Activated CD4-positive, alpha-beta T cell treated with anti-CD3 and anti-CD28 coated beads, Interleukin-2, Interleukin-6, amounts not matched to agents 100 ng/mL and 50 ng/mL, durations not matched to agents 16 hours and 8 hours (primary cell): ENCODE results near the gene ADPGK.
A peak's percentile ranks its signal among the peaks of the same experiment; 100 is the strongest.
"Not testable (repeated sequence)": the region's sequence is repeated elsewhere in the genome, so short reads cannot be mapped to it uniquely, and the experiment has no call there.

Experiments
- DNase-seq: peaks from one replicate; pipeline ENCODE4 v3.0.0-alpha.2; 2020

The ADPGK gene

DNA sequence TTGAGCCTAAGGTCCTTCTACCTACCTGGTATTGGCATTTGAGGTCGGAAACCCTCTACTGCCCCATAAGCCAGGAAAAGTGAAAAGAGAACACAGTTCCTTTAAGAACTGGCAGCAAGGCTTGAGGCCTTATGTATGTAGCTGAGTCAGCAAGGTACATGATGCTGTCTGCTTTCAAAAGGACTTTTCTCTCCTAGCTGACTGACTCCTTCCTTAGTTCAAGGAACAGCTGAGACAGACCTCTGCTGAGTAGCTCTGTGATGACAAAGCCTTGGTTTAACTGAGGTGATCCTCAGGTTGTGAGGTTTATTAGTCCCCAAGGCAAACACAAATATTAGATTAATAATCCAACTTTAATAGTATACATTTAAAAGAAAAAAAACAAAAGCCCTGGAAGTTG lies 45.8 kb downstream of the ADPGK start:
- DNase-seq = no peak

DNA sequence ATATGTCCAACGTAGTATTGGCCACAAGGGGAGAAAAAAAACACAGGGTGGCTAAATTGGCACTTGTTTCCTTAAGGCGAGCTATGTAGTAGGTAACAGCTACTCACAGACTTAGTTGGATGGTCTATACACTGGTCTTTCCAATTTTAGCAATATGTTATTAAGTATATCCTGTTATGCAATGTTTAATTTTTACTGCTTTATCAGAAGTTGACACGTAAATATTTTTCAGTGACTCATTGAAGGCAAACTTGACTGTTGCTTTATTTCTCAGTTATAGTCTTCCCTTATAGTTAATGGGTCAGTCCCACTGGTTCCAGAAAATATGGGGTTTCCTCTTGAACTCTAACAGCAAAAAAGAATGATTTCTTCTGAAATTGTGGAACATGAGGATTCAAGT lies 46.5 kb downstream of the ADPGK start:
- no peak for DNase-seq

DNA sequence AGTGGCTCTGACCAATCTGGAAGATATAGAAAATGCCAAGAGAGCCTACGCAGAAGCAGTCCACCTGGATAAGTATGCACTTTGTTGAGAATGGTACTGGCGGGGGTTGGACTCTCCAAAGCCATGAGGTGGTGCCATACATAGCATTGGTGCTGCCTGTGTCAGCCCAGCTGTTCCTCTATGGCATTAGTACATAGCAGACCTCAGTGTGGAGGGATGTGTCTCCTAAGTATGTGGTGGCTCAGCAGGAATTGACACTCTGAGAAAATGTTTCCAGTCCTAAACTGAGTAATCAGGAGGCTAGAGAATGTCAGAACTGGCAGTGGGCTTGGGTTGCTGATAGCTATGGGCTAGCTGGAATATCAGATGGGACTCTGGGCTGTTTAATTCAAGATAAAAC lies 48.4 kb downstream of the ADPGK start:
- DNase-seq = no peak

DNA sequence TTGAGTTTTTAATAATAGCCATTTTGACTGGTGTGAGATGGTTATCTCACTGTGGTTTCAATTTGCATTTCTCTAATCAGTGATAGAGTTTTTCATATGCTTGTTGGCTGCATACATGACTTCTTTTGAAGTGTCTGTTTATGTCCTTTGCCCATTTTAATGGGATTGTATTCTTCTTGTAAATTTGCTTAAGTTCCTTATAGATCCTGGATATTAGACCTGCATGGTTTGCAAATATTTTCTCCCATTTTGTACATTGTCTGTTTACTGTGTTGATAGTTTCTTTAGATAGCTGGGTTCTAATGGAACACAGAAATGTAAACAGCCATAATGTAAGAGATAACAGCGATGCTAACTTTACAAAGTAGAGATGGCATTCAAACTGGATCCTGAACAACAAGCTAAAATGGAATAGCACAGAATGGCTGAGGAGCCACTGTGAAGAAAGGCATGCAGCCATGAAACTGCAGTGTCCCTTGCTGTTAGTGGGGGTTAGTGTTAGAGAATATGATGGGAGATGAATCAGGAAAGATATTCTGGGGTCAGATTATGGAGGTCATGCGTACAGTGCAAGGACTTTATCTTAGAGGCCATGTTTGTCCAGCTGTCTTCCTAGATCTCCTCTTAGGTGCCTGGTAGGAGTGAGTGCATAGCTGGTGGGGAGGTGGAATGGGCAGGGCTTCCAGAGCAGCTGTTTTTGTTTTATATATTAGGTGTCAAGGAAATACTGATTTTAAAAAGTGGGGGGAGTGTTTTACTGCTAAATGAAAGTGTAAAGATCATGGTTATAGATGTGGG lies 49.4 kb downstream of the ADPGK start:
- no peak for DNase-seq

DNA sequence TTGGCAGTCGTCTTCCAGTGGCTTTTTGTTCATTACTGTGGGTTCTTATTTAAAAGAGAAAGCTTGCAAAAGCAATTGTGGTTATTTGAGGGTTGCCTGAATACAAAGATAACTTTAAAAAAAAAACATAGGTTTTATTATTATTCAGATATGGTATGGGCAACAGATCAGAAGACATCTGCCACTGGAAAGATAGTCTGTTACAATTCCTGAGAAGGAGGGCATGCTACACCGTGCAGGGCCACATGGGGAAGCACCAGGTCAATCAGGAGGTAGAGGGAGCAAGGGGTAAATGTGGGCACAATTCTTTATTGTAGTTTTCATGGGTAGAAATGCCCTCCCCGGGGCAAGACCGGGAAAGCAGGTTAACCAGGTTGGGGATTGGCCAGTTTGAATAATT lies 51.0 kb downstream of the ADPGK start:
- no peak for DNase-seq

DNA sequence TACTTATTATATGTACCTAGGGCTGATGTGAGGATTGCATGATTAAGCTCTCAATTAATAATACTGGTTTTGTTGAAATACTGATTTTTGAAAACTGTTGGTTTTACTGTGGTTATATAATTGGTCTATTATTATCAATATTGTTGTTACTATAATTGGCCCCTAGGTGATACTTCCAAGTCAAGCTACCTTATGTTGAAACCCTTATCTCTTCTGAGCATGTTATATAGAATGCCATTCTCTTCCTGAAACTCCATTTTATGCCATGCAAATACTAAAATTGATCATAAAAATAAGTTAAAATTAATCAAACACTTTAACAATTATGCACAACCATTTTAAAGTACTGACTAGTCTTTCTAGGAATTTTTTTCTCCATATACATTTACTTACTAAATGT lies 51.5 kb downstream of the ADPGK start:
- DNase-seq = no peak

DNA sequence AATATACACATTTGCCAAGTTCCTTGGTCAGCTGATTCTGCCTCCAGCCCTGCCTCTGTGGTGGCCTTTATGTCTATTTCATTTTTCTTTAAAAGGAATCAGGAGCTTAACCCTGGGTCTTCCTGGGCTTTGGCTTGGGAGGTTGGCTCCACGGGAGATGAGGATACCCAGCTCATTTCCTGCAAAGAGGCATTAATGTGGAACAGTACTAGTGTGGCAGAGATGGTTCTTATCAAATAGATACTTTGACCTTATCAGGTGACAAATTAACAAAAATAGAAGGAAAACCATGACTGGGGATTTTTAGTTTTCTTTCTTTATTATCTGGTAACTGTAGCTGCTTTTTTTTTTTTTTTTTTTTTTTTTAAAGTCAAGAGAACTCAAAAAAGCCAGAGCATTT lies 54.7 kb downstream of the ADPGK start:
- no peak for DNase-seq

DNA sequence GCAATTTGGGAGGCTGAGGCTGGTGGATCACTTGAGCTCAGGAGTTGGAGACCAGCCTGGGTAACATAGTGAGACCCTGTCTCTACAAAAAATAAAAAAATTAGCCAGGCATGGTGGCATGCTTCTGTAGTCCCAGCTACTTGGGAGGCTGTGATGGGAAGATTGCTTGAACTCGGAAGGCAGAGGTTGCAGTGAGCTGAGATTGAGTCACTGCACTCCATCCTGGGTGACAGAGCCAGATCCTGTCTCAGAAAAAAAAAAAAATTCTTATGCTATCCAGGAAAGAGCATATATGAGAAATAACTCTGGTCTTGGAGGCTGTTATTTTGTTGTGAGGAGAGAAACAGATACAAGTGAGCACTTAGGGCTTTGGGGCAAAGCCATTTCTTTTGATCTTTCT lies 55.3 kb downstream of the ADPGK start:
- DNase-seq = not testable (repeated sequence)

DNA sequence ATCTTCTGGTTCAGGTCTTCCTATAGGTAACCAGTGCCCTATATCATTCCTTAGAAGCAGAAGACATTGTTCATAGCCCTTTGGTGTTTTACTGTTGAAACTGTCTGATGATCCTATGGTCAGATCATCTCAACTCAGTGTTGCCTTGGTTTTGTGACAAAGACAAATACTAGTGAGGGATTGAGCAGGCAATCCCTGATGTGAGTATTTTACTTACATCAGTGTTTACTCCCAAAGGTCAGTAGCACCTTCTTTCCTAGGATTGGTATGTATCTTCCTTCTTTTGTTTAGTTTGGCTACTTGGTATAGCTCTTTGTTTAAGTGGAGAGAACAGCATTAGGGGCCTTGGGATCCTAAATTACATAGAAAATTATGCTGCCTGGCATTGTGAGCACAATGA lies 56.4 kb downstream of the ADPGK start:
- DNase-seq = no peak

DNA sequence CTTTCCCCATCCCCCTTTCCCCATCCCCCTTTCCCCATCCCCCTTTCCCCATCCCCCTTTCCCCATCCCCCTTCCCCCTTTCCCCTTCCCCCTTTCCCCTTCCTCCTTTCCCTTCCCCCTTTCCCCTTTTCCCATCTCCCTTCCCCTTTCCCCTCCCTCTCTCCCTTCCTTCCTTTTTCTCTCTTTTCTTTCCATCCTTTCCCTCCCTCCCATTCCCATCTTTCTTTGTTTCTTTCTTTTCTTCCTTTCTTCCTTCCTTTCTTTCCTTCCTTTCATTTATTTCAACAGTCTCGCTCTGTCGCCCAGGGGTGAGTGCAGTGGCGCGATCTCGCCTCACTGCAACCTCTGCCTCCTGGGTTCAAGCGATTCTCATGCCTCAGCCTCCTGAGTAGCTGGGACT lies 57.7 kb downstream of the ADPGK start:
- DNase-seq = not testable (repeated sequence)

DNA sequence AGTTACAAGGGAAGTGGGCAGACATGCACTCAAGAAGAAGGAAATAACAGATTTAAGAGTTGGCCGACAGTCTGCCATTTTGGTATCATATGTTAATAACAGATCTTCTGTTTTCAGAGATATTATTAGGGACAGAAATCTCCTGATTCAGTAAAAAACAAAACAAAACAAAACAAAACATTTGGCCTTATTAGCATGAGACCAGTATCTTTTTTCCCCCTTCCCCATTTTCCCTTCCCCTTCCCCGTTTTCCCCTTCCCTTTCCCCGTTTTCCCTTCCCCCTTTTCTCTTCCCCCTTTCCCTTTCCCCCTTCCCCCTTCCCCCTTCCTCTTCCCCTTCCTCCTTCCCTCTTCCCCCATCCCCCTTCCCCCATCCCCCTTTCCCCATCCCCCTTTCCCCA lies 58.1 kb downstream of the ADPGK start:
- no peak for DNase-seq

DNA sequence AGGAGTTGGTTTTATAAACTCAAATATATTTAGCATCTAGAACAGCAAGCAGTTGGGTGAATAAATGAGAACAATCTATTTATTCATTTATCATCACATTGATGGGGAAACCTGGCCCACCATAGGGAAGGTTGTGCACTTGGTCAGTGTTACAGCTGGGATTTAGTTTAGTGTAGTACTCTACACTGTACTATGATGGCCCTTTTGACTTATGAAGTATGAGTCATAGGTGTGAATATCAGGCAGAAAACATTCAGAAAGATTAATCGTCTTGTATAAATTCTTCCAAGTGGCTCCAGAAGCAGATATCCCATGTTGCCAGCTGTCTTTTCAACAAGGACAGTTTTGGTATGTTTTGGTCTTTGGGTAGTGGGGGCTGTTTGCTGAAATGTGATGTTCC lies 59.5 kb downstream of the ADPGK start:
- no peak for DNase-seq

DNA sequence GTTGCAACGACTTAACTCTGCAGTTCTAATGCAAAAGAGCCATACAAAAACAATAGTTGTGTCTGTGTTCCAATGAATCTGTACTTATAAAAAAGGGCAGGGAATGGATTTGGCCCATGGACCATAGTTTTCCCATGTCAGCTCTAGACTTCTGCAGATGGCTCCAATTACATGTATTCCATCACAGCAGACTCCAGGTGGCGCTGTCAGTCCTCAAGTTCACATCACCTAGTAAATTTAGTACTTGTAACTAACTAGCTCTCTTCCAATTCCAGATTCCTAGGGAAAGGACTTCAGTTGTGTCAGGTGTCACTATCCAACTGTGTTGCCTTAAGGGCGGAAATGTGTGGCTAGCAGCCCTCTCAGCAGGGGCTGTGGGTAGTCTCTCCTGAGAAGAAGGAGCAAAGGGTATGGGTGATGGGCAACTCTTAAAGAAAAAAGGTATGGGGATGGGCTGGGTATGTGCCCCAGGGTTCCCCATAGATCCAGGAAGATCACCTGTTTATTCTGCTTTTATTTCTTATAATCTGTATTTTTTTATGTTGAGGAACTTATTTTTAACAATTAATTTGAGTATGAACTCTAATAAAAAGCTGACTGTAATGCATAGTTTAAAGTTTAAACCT lies 61.4 kb downstream of the ADPGK start:
- DNase-seq = peak; percentile 73

DNA sequence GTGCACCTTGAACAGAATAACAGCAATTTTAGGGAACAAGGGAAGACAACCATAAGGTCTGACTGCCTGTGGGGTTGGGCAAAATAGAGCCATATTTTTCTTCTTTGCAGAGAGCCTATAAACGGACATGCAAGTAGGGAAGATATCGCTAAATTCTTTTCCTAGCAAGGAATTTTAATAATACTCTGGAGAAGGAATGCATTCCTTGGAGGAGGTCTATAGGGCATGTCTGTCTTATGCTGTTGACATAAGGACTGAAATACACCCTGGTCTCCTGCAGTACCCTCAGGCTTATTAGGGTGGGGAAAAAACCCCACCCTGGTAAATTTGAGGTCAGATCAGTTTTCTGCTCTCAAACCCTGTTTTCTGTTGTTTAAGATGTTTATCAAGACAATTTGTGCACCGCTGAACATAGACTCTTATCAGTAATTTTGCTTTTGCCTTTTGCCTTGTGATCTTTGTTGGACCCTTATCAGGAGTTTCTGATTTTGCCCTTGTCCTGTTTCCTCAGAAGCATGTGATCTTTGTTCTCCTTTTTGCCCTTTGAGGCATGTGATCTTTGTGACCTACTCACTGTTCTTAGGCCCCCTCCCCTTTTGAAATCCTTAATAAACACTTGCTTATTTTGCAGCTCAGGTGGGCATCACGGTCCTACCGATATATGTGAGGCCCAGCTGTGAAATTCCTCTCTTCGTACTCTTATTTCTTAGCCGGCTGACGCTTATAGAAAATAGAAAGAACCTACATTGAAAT lies 74.8 kb downstream of the ADPGK start:
- DNase-seq = not testable (repeated sequence)

DNA sequence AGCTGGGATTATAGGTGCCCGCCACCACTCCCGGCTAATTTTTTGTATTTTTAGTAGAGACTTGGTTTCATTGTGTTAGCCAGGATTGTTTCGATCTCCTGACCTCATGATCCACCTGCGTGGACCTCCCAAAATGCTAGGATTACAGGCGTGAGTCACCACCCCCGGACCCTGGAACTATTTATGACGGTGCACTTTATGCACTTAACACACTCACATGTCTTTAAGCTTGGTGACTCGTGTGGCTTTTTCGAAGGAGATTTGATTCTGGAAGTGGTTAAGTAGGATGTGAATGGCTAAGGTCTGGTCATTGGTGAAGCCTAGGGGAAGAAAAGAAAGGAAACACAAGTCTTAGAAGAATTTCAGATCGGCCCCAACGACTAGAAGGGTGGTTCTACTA lies 77.3 kb downstream of the ADPGK start:
- no peak for DNase-seq
